Esophagus muscularis mucosa (tissue), 4 donors: ENCODE data around the gene SATB1.

Experiments used
- EP300 ChIP-seq: sonication (generic); formaldehyde crosslinking; IDR thresholded peaks from one replicate; pipeline ENCODE4 v1.6.1; 2017; ENCODE audit warnings: antibody characterized with exemption
- POLR2A ChIP-seq: fragments of 450-650 bp; IDR thresholded peaks from one replicate; pipeline ENCODE4 v1.6.1; 2017; ENCODE audit warnings: antibody characterized with exemption, moderate library complexity, mild to moderate bottlenecking, low read depth
- POLR2AphosphoS5 ChIP-seq, 2 donors: sonication (generic); formaldehyde crosslinking; IDR thresholded peaks; one replicate each; pipeline ENCODE4 v1.6.1; 2017; ENCODE audit warnings: antibody characterized with exemption in 2 of 2
- TF ChIP-seq, protein P1 (sequence below), 3 experiments: fragments of 200-600 bp in 2 of 3; fragments of 450-650 bp in 1 of 3; sonication (generic) in 2 of 3; IDR thresholded peaks; one replicate each; pipeline ENCODE4 v1.5.1; 2017 to 2019; ENCODE audit warnings: antibody characterized with exemption in 3 of 3, mild to moderate bottlenecking in 2 of 3, moderate library complexity in 1 of 3

DNA sequence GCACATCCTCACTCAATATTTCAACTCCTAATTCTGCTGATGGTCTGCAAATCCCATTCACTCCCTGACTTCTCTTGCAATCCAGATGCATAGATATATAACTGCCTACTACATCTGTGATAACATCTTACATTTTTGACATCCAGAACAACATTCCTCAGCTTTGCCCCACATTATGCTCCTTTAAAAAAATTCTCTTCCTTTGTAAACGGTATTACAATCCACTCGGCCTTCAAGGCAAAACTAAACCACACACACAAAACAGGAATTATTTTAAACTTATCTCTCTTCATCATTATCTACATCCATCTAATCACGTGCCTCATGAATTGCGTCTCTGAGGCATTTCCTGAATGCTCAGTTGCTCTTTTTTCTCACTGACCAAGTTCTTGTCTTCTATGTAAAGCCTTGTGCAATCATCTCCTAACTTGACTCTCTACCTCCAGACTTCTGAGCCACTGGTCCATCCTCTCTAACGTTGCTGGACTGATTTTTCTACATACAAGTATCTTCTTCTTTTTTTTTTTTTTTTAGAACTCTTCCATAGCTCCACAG, 117.0 kb downstream of the SATB1 start:
- no peak for TF ChIP-seq POLR2AphosphoS5 (IDR thresholded peaks at IDR 0.05)
- TF ChIP-seq, protein P1, sequence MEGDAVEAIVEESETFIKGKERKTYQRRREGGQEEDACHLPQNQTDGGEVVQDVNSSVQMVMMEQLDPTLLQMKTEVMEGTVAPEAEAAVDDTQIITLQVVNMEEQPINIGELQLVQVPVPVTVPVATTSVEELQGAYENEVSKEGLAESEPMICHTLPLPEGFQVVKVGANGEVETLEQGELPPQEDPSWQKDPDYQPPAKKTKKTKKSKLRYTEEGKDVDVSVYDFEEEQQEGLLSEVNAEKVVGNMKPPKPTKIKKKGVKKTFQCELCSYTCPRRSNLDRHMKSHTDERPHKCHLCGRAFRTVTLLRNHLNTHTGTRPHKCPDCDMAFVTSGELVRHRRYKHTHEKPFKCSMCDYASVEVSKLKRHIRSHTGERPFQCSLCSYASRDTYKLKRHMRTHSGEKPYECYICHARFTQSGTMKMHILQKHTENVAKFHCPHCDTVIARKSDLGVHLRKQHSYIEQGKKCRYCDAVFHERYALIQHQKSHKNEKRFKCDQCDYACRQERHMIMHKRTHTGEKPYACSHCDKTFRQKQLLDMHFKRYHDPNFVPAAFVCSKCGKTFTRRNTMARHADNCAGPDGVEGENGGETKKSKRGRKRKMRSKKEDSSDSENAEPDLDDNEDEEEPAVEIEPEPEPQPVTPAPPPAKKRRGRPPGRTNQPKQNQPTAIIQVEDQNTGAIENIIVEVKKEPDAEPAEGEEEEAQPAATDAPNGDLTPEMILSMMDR (IDR thresholded peaks at IDR 0.05), result no peak
- TF ChIP-seq POLR2A, result no peak
- no peak for TF ChIP-seq EP300
